ENCODE results near the gene METTL15.
"Not testable (repeated sequence)": the region's sequence is repeated elsewhere in the genome, so short reads cannot be mapped to it uniquely, and the experiment has no call there.

METTL15 gene

DNA sequence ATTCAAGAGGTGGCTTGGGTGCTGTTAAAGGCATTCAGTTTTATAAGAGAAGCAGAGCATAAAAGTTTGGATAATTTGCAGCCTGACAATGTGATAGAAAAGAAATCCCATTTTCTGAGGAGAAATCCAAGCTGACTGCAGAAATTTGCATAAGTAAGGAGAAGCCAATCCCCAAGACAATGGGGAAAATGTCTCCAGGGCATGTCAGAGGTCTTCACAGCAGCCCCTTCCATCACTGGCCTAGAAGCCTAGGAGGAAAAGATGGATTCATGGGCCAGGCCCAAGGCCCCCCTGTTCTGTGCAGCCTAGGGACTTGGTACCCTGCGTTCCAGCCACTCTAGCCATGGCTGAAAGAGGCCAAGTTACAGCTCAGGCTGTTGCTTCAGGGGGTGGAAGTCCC is 207.3 kb downstream of the METTL15 start:
- DNase-seq: no peak

DNA sequence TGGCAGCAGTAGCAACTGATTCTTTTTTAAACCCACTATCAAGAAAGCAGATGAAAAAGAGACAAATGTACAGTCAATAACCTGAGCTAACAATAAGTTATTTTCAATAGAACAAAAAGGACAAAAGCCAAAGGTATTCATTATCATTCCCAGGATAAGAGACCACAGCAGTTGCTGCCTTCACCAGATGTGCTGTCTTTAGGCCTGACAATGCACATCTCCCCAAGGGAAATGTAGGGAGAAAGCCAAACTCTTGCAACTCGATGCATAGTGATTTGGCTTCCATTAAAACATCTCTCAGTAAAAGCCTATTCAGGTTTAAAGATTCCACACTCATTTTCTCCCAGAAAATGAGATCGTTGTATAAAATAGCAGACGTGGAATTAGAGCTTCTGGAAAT is 210.7 kb downstream of the METTL15 start:
- no peak for DNase-seq

DNA sequence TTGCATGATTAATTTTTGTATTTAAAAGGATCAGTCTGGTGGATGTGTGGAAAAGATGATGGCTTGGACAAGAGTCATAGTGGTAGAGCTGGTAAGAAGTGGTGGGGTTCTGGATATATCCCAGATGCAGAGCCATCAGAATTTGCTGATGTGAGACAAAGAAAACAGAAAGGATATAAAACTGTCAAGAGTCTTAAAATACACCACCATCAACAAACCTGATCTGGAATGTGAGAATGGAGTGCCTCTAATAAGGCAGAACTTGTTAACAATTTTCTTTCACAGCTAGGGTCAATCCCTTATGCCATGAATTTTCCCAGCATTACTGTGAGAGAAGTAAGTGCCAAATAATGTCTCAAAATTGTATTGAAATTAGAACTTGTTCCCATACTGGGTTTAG is 215.4 kb downstream of the METTL15 start:
- DNase-seq: no peak

DNA sequence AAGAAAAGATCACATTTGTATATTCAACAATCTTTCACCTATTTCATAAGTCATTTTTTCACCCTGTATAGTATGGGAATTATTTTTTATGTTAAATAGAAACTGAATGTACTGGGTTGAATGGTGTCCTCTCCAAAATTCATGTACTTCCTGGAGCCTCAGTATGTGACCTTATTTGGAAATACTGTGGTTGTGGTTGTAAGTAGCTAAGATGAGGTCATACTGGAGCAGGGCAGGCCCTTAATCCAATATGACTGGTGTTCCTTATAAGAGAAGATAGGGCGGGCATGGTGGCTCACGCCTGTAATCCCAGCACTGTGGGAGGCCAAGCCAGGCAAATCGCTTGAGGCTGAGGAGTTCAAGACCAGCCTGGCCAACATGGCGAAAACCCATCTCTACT is 224.2 kb downstream of the METTL15 start:
- DNase-seq: not testable (repeated sequence)

DNA sequence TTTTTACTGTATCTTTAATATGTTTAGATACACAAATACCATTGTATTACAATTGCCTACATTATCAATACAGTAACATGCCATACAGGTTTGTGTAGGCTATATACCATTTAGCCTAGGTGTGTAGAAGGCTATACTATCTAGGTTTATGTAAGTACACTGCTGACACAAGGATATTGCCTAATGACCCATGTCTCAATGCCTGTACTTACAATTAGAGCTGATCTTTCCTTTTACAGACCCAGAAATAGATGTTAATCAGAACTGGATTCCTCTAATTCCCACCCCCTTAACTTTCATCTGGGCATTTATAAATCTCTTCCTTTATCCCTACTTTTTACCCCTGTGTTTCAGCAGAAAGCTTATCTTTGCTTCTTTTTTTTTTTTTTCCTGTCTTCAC is 229.5 kb downstream of the METTL15 start:
- no peak for DNase-seq

DNA sequence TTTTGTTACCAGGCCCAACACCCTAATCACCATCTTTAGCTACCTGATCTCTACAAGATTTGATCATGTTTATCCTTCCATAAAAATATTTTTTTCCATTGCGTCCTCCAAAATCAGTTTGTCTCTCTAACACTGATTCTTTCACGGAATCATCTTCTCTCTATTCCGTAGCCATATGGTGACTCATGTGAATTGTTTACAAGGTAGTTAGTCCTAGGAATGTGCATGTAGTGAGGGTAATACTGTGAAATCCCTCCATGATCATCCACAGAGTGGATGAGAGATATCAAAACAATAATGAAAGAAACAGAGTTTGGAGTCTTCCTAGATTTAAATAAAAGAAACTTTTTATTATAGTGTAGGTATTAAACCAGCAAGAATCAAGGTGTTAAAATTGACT is 230.2 kb downstream of the METTL15 start:
- no peak for DNase-seq

DNA sequence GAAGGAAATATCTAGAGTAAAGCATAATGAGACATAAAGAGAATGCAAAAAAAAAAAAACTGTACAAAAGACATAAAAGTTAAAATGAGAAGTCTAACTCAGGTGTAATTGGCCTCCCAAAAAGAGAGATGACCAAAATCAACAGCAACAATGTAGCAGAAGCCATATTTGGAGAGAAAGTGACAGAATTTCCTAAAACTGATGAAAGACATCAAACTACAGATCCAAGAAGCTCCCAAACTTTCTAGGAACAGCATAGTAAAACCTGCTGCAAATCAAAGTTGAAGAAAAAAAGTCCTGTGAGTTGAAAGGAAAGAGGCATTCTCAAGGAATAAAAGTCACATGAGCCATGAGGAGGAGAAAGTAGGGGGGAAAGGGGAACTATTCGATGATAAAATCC is 231.3 kb downstream of the METTL15 start:
- no peak for DNase-seq

DNA sequence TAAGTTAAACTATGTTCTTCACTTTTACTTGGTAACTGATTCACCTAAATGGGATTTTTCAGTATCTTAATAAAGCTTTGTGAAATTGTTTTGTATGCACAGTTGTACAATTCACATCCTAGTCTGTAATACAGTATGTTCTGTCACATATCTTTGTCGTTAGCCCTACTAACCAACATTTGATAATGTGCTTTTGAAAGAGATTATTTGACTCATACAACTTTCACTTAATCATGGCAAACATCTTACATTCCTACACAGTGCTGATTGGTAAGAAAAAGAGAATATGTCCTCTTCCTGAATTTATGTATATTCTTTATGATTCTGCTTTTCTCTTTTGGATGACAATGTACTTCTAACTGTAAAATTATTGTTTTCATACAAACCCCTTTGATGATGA is 234.5 kb downstream of the METTL15 start:
- DNase-seq: no peak

DNA sequence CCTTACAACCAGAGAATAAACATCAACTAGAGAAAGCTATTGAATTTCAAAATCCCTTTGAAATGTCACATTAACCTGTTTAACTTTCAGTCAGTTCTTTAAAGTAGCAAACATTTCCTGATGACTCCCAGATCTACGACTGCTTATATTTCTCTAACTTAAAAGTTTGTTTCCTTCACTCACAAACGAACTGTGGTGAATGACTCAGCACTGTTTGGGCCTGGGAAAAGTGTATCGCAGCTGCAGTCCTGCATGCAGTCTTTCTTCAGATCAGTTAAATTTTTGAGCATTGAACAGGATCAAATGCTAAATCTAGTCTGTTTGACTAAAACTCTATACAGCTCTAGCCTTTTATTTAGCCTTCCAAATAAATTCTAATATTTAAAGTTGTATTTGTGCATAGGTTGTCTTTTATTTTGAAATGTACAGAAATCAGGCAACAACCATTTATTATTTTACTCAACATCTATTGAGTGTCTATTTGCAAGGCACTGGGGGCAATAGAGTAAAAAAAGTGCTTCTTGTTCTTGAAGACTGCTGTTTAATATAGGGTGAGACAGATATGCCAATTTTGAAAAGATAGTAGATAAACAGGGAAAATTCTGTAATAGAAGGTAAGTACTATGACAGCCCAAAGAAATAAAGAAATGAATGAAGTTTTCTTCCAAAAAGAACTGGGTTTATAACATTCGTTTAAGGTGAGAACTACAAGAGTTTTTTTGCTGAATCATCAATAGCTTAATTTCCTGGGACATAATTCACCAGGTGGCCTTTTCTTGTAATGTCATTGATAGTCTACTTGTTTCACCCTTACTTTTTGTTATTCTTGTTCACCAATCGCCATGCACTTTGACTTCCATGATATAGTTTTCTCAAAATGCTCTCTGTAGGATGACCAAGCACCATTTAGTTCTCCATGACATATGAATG is 235.4 kb downstream of the METTL15 start:
- peak in 1 of 2 donors; percentile 27 for DNase-seq

DNA sequence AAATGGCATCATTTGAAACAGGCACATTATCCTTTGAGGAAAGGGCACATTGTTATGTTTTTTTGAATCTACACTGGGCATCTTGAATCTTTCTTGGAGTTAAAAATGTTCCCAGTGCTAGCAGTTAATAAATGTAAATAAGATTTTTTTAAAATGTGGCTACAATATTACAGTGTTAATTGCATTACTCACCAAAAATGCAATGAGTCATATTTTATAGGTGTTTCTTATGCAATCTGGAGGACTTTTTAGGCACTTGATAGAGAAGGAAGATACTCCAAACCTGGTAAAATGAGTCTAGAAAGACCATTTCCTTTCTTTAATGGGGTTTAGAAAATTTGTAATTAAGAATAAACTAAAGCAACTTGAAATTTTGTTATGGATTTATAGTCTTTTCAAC is 238.0 kb downstream of the METTL15 start:
- DNase-seq: no peak

DNA sequence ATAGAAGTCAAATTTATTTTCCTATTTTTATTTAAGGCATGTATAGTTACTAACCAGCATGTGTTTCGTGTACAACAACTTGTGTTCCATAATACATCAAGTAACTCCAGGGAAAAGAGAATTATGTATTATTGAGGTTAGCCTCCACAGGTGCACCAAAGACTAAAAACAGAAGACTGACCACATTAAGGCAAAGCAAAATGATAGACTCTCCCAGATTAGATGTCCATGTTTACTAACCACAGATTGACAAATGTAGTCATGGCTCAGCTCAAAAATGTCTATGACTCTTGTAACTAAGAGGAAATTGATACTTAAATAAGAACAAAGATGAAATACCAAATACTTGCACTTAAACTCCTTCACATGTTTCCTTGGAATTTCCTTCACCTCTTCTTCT is 238.5 kb downstream of the METTL15 start:
- DNase-seq: no peak

DNA sequence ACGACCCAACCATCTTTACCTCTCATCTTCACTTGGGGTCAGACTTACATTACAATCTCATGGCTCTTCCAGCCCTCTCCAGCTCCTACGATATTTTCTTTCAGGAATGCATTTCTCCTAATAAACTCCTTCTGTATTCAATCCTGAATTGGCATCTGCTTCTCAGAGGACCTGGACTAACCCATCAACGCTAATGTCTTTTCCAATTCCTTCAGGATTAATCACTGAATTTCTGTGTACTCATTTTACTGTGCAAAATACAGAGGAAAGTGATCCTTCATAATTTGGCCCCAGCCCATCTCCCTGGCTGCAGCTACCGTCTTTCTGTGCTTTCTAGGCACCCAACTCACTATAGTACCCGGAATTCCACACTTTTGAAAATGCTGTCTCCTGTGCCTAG is 239.2 kb downstream of the METTL15 start:
- no peak for DNase-seq

DNA sequence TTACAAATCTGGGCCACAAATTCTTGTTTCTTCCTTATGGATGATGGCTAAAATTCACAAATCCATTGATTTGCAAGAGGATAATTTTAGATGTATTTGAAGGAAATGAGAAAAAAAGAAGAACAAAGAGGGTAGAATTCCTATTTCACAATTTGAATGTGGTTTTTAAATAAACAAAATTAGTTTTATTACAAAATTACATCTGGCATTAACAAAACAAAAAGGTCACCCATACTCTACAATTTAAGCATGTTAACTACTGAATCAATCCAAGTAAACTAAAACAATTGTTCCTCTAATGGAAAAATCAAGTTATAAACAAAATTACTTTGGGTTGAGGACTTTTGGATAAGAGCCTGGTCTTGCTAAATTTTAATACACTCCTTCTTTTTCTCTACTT is 242.0 kb downstream of the METTL15 start:
- DNase-seq: no peak

DNA sequence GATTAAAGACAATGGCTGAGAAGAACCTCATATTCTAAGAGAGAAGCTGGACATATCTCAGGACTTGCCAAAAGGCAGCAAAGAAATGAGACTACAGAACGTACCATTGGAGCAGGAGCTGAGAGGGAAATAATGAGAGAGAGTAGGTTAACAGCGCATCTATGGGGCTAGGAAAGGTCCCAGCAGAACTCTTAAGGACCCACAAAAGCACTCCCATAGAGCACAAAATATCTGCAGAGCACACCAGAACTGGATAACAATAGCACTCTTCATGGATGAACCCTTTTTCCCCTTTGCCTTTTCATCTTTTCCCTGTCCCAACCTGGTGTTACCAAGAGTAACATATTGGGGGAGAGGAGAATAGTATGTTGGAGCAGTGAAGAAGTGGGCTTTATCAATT is 245.8 kb downstream of the METTL15 start:
- DNase-seq: no peak

DNA sequence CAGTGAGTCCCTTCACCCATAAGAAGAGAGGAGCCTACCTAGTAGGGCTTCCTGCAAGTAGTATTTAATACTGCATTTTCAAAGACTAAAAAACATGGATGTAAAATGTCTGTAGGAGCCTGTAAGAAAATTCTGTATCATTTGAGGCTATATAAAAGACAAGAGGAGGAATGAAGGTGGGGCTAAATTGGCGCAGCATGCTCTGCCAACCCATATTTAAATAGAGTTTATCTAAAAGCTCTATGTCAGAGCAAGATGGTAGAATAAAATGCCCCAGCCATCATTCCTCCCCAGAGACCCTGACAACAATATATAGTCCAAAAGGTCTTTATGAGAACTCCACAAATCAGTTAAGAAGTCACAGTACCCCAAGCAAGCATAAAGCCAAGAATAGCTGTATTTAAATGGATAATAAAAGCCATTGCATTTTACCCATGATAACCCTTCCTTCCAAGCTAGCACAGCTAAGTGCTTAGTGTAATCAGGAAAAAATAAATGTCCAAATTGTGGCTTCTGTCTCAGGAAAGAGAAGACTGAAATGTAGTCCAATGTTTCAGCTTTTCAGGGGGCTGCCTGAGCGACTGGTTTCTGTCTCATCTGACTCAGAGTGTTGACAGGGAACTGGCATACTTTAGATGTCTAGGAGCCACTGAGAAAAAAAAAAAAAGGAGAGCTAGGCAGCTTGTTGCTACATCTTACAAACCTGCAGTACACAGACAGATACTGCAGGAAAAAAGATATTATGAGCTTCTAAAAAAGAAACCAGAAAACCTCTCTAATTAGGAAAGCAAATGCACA is 258.6 kb downstream of the METTL15 start:
- no peak for DNase-seq

DNA sequence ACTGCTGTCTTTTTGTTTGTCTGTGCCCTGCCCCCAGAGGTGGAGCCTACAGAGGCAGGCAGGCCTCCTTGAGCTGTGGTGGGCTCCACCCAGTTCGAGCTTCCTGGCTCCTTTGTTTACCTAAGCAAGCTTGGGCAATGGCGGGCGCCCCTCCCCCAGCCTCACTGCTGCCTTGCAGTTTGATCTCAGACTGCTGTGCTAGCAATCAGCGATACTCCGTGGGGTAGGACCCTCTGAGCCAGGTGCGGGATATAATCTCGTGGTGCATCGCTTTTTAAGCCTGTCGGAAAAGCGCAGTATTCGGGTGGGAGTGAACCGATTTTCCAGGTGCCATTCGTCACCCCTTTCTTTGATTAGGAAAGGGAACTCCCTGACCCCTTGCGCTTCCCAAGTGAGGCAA is 269.9 kb downstream of the METTL15 start:
- not testable (repeated sequence) for DNase-seq

Measured in bone marrow (tissue), 2 donors.